Hepatocyte (in vitro differentiated cells): ENCODE results near the gene SYT9. TPM values are rescaled to one million over a fixed set of nuclear protein-coding genes. Genes with fewer than 3 reads are reported as not detected.
A peak's percentile ranks its signal among the peaks of the same experiment; 100 is the strongest.

ENCODE experiments used
- DNase-seq: peaks from one replicate; pipeline ENCODE4 v3.0.0-alpha.2; 2016; ENCODE audit warnings: low spot score
- H2AFZ ChIP-seq: fragments of 200-600 bp; sonication (generic); 2 replicates; pipeline ENCODE4 v1.6.0; 2016; ENCODE audit warnings: antibody characterized with exemption, mild to moderate bottlenecking
- H3K27ac ChIP-seq: fragments of 200-600 bp; sonication (generic); 2 replicates; pipeline ENCODE4 v1.5.1; 2016; ENCODE audit warnings: mild to moderate bottlenecking
- H3K27me3 ChIP-seq: fragments of 200-600 bp; sonication (generic); 2 replicates; pipeline ENCODE4 v1.6.1; 2016
- H3K36me3 ChIP-seq: fragments of 200-600 bp; sonication (generic); replicated peaks from 2 replicates; pipeline ENCODE4 v1.5.1; 2016; ENCODE audit warnings: low read depth; ENCODE audit not compliant: insufficient read depth
- H3K4me1 ChIP-seq: fragments of 200-600 bp; sonication (generic); 2 replicates; pipeline ENCODE4 v1.5.1; 2016; ENCODE audit warnings: mild to moderate bottlenecking, moderate library complexity; ENCODE audit not compliant: insufficient read depth
- H3K4me2 ChIP-seq: fragments of 200-600 bp; sonication (generic); 2 replicates; pipeline ENCODE4 v1.6.0; 2016
- H3K4me3 ChIP-seq: fragments of 200-600 bp; sonication (generic); 2 replicates; pipeline ENCODE4 v1.5.1; 2016; ENCODE audit warnings: mild to moderate bottlenecking
- H3K79me2 ChIP-seq: fragments of 200-600 bp; sonication (generic); 2 replicates; pipeline ENCODE4 v1.6.0; 2017; ENCODE audit warnings: mild to moderate bottlenecking
- H3K9me2 ChIP-seq: fragments of 200-600 bp; sonication (generic); replicated peaks from 2 replicates; pipeline ENCODE4 v1.6.0; 2017; ENCODE audit warnings: mild to moderate bottlenecking; ENCODE audit not compliant: insufficient read depth
- H3K9me3 ChIP-seq: fragments of 200-600 bp; sonication (generic); 2 replicates; pipeline ENCODE4 v1.5.1; 2016; ENCODE audit warnings: low read depth, mild to moderate bottlenecking
- H4K20me1 ChIP-seq: fragments of 200-600 bp; sonication (generic); 2 replicates; pipeline ENCODE4 v1.6.0; 2016; ENCODE audit warnings: mild to moderate bottlenecking; ENCODE audit not compliant: insufficient read depth, poor library complexity, severe bottlenecking
- CTCF ChIP-seq: fragments of 200-600 bp; sonication (generic); IDR thresholded peaks from 2 replicates; pipeline ENCODE4 v1.5.1; 2016; ENCODE audit warnings: antibody characterized with exemption, mild to moderate bottlenecking; ENCODE audit not compliant: poor library complexity
- EZH2 ChIP-seq: fragments of 200-600 bp; sonication (generic); IDR thresholded peaks from 2 replicates; pipeline ENCODE4 v1.6.1; 2016; ENCODE audit warnings: antibody characterized with exemption, mild to moderate bottlenecking, borderline replicate concordance
- EZH2phosphoT487 ChIP-seq: fragments of 200-600 bp; sonication (generic); IDR thresholded peaks from one replicate; pipeline ENCODE4 v1.6.1; 2018; ENCODE audit warnings: antibody characterized with exemption, mild to moderate bottlenecking, low read depth, moderate library complexity; ENCODE audit not compliant: unreplicated experiment, severe bottlenecking
- WGBS: methylation state at CpG from one replicate; pipeline ENCODE4 v1.1.6; 2016; ENCODE audit warnings: low lambda C conversion rate; ENCODE audit errors: missing lambda C conversion rate; 5-methylcytosine and 5-hydroxymethylcytosine counted together
- polyA plus RNA-seq: library from polyadenylated mRNA; unstranded; fragments of >200 nt; fragmentation: Nextera tagmentation; extraction: Ambion mirVana; gene quantifications from 2 replicates; pipeline ENCODE4 v1.2.1, GENCODE V29; 2016
- total RNA-seq: library from RNA; depleted of rRNA; stranded (reverse); fragments of >200 nt; gene quantifications from 2 replicates; pipeline ENCODE4 v1.2.3, GENCODE V29; 2014

Gene SYT9
- total and polyA plus RNA-seq, 2 experiments from 2014 or later, result 0.22 to 1.3 TPM

- Histone ChIP-seq H3K4me3 (no peak overlapping the region), H3K27ac (no peak overlapping the region), H3K4me2 (no peak overlapping the region), H3K79me2 (no peaks in the 10 kb centered on the region), H4K20me1 (no peaks in the 10 kb centered on the region), H2AFZ (no peak overlapping the region), H3K27me3 (no peaks in the 10 kb centered on the region), H3K9me3 (no peaks in the 10 kb centered on the region), H3K36me3 (no peaks in the 10 kb centered on the region), H3K9me2 (no peaks in the 10 kb centered on the region), H3K4me1 (peaks cover 6% of the 10 kb centered on the region)
- TF ChIP-seq CTCF (no peak), EZH2 (no peak), EZH2phosphoT487 (no peak)
- DNase-seq, result peak; percentile 29
- WGBS, result 65% methylated on average over 1 of the region's 1 CpG
Observed at GRCh38 chr11:7281079-7281478, 29.4 kb downstream of the SYT9 start.

- Histone ChIP-seq H3K4me2 (no peak overlapping the region), H3K9me3 (no peaks in the 10 kb centered on the region), H2AFZ (no peak overlapping the region), H3K27ac (no peak overlapping the region), H3K4me1 (peaks cover 6% of the 10 kb centered on the region), H3K27me3 (no peaks in the 10 kb centered on the region), H4K20me1 (no peaks in the 10 kb centered on the region), H3K36me3 (no peaks in the 10 kb centered on the region), H3K4me3 (no peak overlapping the region), H3K9me2 (no peaks in the 10 kb centered on the region), H3K79me2 (no peaks in the 10 kb centered on the region)
- 88% methylated on average over 1 of the region's 1 CpG for WGBS
- no peak for TF ChIP-seq EZH2
- no peak for TF ChIP-seq CTCF
- no peak for TF ChIP-seq EZH2phosphoT487
- DNase-seq, result no peak
Observed at GRCh38 chr11:7281809-7282208, 30.1 kb downstream of the SYT9 start.

GRCh38 chr11:7286178-7286577 lies 34.5 kb downstream of the SYT9 start:
- no peak for TF ChIP-seq EZH2
- TF ChIP-seq CTCF, result no peak
- no peak for TF ChIP-seq EZH2phosphoT487
- no peak for DNase-seq
- H3K4me3 ChIP-seq, result no peak overlapping the region
- no peak overlapping the region for H3K4me2 ChIP-seq
- no peak overlapping the region for H3K27ac ChIP-seq
- 92% methylated on average over 1 of the region's 1 CpG for WGBS
- peaks cover 6% of the 10 kb centered on the region for H3K4me1 ChIP-seq
- H3K36me3 ChIP-seq, result no peaks in the 10 kb centered on the region
- H2AFZ ChIP-seq, result no peak overlapping the region
- H4K20me1 ChIP-seq, result no peaks in the 10 kb centered on the region
- no peaks in the 10 kb centered on the region for H3K79me2 ChIP-seq
- H3K9me3 ChIP-seq, result no peaks in the 10 kb centered on the region
- H3K27me3 ChIP-seq, result no peaks in the 10 kb centered on the region
- H3K9me2 ChIP-seq, result no peaks in the 10 kb centered on the region
